ENCODE data around the gene IPCEF1.
A peak's percentile ranks its signal among the peaks of the same experiment; 100 is the strongest.

IPCEF1 gene, protein sequence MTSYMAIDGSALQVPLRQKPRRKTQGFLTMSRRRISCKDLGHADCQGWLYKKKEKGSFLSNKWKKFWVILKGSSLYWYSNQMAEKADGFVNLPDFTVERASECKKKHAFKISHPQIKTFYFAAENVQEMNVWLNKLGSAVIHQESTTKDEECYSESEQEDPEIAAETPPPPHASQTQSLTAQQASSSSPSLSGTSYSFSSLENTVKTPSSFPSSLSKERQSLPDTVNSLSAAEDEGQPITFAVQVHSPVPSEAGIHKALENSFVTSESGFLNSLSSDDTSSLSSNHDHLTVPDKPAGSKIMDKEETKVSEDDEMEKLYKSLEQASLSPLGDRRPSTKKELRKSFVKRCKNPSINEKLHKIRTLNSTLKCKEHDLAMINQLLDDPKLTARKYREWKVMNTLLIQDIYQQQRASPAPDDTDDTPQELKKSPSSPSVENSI

GRCh38 chr6:154356690-154357089 lies at the start of gene IPCEF1:
IPCEF1 (minus strand) TSS chr6:154356803; CDS start chr6:154265947, 90,856 bp downstream.
- DNase-seq (ENCODE audit: low spot score): peak; percentile 5

GRCh38 chr6:154406301-154406700 lies 49.7 kb upstream of the IPCEF1 start:
- DNase-seq (ENCODE audit: low spot score): no peak

- no peak for DNase-seq (ENCODE audit: low spot score)
Observed at GRCh38 chr6:154404791-154405400, 48.3 kb upstream of the IPCEF1 start.

DNA sequence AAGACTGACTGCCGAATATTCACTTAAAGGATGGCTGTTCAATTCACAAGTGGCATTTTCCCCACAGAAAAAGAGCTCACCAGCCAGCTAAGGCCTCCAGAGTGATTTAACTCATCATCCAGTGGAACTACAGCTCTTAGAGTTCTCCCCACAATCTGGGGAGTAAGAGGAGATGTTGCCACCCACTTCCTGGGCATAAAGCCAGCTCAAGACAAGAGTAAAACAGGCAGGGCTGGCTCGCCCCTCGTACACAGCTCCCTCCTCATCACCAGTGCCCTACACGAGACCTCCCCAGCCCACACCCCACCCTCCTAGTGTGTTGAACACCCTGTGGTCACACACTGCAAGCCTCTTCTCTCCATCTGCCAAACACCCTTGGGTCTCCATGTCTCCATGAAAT lies 47.2 kb upstream of the IPCEF1 start:
- DNase-seq (ENCODE audit: low spot score): no peak

- no peak for DNase-seq (ENCODE audit: low spot score)
Observed at GRCh38 chr6:154402081-154402780, 45.6 kb upstream of the IPCEF1 start.

DNA sequence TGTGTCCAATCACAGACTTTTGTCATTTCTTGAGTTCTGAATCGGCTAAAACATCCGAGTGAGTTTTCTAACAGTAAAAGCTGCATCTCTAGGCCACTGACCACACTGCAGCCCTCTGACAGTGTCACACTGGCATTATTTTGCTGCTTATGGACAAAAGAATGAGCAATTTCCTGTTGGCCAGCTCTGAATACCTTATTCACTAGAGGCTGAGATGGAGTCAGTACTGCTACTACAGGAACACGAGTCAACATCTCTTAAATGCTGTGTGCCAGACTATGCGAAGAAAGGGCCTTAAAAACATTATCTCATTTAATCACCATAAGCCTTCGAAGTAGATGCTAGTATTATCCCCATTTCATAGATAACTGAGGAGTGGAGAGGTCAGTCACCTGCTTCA lies 42.5 kb upstream of the IPCEF1 start:
- no peak for DNase-seq (ENCODE audit: low spot score)

GRCh38 chr6:154397491-154398195 lies 41.0 kb upstream of the IPCEF1 start:
- no peak for DNase-seq (ENCODE audit: low spot score)

GRCh38 chr6:154395878-154396277 lies 39.3 kb upstream of the IPCEF1 start:
- DNase-seq (ENCODE audit: low spot score): no peak

DNA sequence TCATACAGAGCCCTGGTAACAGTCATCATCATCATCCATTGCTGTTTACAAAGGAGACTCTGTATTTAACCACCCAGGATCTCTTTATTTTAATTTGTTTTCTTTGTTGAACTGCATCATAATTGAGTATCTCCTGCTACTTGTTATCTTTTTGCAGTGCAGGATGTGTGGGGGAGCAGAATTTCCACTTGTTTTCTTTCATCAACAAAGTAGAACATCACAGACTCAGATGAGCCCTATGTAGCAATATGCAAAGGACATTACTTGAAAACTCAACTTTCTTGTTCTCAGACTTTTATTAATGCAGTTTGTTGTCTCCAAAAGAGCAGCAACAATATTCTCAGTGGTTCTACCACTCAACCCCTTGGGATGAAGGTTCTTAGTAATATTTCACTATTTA lies 38.7 kb upstream of the IPCEF1 start:
- no peak for DNase-seq (ENCODE audit: low spot score)

DNA sequence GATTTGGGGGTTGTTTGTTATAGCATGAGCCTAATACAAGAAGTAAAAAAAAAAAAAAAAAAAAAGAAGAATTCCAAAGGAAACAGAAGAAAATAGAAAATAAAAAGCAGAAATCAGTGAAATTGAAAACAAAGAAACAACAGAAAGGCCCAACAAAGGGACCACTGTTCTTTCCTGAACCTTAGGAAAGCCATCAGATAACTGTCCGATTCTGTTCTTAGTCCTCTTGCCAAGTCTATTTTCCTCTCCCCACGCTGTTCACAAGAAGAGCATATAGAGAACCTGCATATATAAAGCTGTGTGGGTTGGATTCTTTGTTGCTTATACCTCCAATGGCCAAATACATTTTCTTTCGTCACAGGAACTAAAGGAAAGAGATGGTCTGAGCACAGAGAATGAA lies 38.0 kb upstream of the IPCEF1 start:
- no peak for DNase-seq (ENCODE audit: low spot score)

GRCh38 chr6:154390034-154390433 lies 33.4 kb upstream of the IPCEF1 start:
- DNase-seq (ENCODE audit: low spot score): no peak

GRCh38 chr6:154388803-154389202 lies 32.2 kb upstream of the IPCEF1 start:
- no peak for DNase-seq (ENCODE audit: low spot score)

- DNase-seq (ENCODE audit: low spot score): no peak
Observed at GRCh38 chr6:154386848-154387717, 30.5 kb upstream of the IPCEF1 start.

- no peak for DNase-seq (ENCODE audit: low spot score)
Observed at GRCh38 chr6:154384191-154384590, 27.6 kb upstream of the IPCEF1 start.

- DNase-seq (ENCODE audit: low spot score): no peak
Observed at GRCh38 chr6:154383273-154383672, 26.7 kb upstream of the IPCEF1 start.

- DNase-seq (ENCODE audit: low spot score): no peak
Observed at GRCh38 chr6:154382740-154383139, 26.1 kb upstream of the IPCEF1 start.

DNA sequence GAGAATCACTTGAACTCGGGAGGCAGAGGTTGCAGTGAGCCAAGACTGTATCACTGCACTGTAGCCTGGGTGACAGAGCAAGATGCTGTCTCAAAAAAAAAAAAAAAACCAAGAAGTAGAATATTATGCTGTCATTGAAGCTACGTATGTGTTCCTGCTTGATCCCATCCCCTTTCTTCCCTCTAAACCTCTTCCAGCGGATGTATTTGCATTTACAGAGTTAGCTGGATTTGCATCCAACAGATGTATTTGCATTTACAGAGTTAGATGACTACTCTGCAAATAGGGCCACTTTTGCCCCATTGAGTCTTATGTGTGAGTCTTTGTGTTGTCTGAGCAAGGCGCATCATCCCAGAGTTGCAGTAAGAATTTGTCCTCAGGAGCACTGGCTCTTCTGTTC lies 24.9 kb upstream of the IPCEF1 start:
- no peak for DNase-seq (ENCODE audit: low spot score)

- no peak for DNase-seq (ENCODE audit: low spot score)
Observed at GRCh38 chr6:154380741-154381140, 24.1 kb upstream of the IPCEF1 start.

GRCh38 chr6:154379585-154379984 lies 23.0 kb upstream of the IPCEF1 start:
- no peak for DNase-seq (ENCODE audit: low spot score)

DNA sequence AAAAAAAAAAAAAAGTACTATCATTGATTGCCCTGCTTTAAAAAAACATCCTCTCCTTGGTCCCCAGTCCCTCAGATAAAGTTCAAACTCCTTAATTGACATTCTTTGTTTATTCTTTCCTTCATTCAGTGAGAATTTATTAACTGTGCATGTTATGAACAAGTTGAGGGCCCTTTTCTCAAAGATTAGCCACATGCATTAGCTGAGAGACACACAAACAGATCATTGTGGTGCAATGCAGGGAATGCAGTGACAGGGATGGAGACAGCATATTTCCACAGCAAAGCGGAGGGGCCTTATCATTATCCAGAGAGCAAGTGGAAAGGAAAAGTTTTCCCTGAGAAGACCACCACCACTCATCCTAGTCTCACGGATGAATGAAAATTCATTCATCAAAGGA lies 21.9 kb upstream of the IPCEF1 start:
- no peak for DNase-seq (ENCODE audit: low spot score)

GRCh38 chr6:154377726-154378125 lies 21.1 kb upstream of the IPCEF1 start:
- DNase-seq (ENCODE audit: low spot score): no peak
